T-cell (primary cell): ENCODE results near the gene SEPHS1. TPM values are rescaled to one million over a fixed set of nuclear protein-coding genes. Genes with fewer than 3 reads are reported as not detected.

Experiments
- ATAC-seq, 4 experiments: fragments of 200-7000 bp in 3 of 4; fragments of 150-1000 bp in 1 of 4; cut with Tn5 transposase; replicated peaks in 1 of 4; 1 replicate in 3 of 4; 2 replicates in 1 of 4; pipeline ENCODE4 v1.10.0; 2021; ENCODE audit warnings: moderate library complexity in 3 of 4, mild to moderate bottlenecking in 2 of 4, moderate number of reproducible peaks in 1 of 4
- CTCF ChIA-PET, 2 donors: fragments of 300-600 bp; sonication (Branson Sonifier 250); formaldehyde crosslinking; loops; one replicate each; lab custom pipeline; 2022; ENCODE audit warnings: antibody characterized with exemption in 2 of 2; lab: Charles Lee
- POLR2A ChIA-PET, 2 donors: fragments of 300-600 bp; sonication (Branson Sonifier 250); formaldehyde crosslinking; loops; one replicate each; lab custom pipeline; 2022; ENCODE audit warnings: antibody characterized with exemption in 2 of 2; lab: Charles Lee
- DNase-seq, 35 experiments: peaks; one replicate each; pipeline versions ENCODE4 v3.0.0 to v3.0.0-alpha.2; 2013 to 2023
- H3K27ac ChIP-seq: one replicate; pipeline ENCODE4 v1.5.1; 2013; ENCODE audit warnings: low read length
- H3K27me3 ChIP-seq, 2 experiments: replicated peaks in 1 of 2; 1 replicate in 1 of 2; 2 replicates in 1 of 2; pipeline versions ENCODE4 v1.6.1 to v1.7.0; 2013; ENCODE audit warnings: low read length in 1 of 2, mixed read lengths in 1 of 2; ENCODE audit not compliant: control insufficient read depth in 2 of 2, insufficient read depth in 2 of 2; ENCODE audit errors: extremely low read depth in 1 of 2
- H3K36me3 ChIP-seq, 2 donors: 1 replicate in 1 of 2; 2 replicates in 1 of 2; pipeline versions ENCODE4 v1.6.1 to v1.7.0; 2013; ENCODE audit warnings: low read length in 1 of 2; ENCODE audit not compliant: control insufficient read depth in 2 of 2, insufficient read depth in 1 of 2; ENCODE audit errors: extremely low read depth in 1 of 2
- H3K4me1 ChIP-seq, 2 experiments: 1 replicate in 1 of 2; 2 replicates in 1 of 2; pipeline versions ENCODE4 v1.6.1 to v1.7.0; 2013; ENCODE audit warnings: low read length in 2 of 2, mixed read lengths in 1 of 2; ENCODE audit not compliant: insufficient read depth in 2 of 2, control insufficient read depth in 1 of 2; ENCODE audit errors: extremely low read depth in 1 of 2
- H3K4me3 ChIP-seq, 2 donors: 1 replicate in 1 of 2; 2 replicates in 1 of 2; pipeline versions ENCODE4 v1.5.1 to v1.7.0; 2013; ENCODE audit warnings: mild to moderate bottlenecking in 2 of 2, low read length in 1 of 2, moderate library complexity in 1 of 2; ENCODE audit not compliant: control insufficient read depth in 1 of 2; ENCODE audit errors: extremely low read depth in 1 of 2
- H3K9me3 ChIP-seq: 2 replicates; pipeline ENCODE4 v1.7.0; 2013
- H3K27ac Mint-ChIP-seq, 2 donors: one replicate each; pipeline ENCODE4 v1.8.0; 2020 to 2021; ENCODE audit warnings: mild to moderate bottlenecking in 2 of 2, mixed read lengths in 2 of 2
- H3K27me3 Mint-ChIP-seq, 2 donors: one replicate each; pipeline ENCODE4 v1.8.0; 2021 to 2022; ENCODE audit warnings: mixed read lengths in 2 of 2
- H3K36me3 Mint-ChIP-seq: one replicate; pipeline ENCODE4 v1.8.0; 2021; ENCODE audit warnings: mixed read lengths
- H3K4me1 Mint-ChIP-seq, 3 donors: one replicate each; pipeline ENCODE4 v1.8.0; 2020 to 2022; ENCODE audit warnings: mixed read lengths in 3 of 3, mild to moderate bottlenecking in 1 of 3
- H3K4me3 Mint-ChIP-seq, 3 donors: one replicate each; pipeline ENCODE4 v1.8.0; 2020 to 2022; ENCODE audit warnings: mild to moderate bottlenecking in 3 of 3, mixed read lengths in 3 of 3, moderate library complexity in 3 of 3
- H3K9me3 Mint-ChIP-seq, 3 donors: one replicate each; pipeline ENCODE4 v1.8.0; 2020 to 2022; ENCODE audit warnings: mixed read lengths in 3 of 3
- WGBS: methylation state at CpG from one replicate; pipeline ENCODE4 v1.1.5; 2013; ENCODE audit warnings: missing lambda C conversion rate; ENCODE audit not compliant: insufficient coverage; 5-methylcytosine and 5-hydroxymethylcytosine counted together
- total RNA-seq, 35 experiments: library from RNA in 6 of 35; stranded (reverse) in 6 of 35; fragments of 120-200 nt in 1 of 35; gene quantifications; one replicate each; pipeline versions ENCODE4 v1.2.1 to v1.2.4 and lab custom pipeline; 2013 to 2026

The SEPHS1 gene
- total RNA-seq, 5 donors from 2014 or later (not counting 1 experiment from before 2014, with no cell fraction given): 24.0 to 34.6 (median 29.2) TPM

DNA sequence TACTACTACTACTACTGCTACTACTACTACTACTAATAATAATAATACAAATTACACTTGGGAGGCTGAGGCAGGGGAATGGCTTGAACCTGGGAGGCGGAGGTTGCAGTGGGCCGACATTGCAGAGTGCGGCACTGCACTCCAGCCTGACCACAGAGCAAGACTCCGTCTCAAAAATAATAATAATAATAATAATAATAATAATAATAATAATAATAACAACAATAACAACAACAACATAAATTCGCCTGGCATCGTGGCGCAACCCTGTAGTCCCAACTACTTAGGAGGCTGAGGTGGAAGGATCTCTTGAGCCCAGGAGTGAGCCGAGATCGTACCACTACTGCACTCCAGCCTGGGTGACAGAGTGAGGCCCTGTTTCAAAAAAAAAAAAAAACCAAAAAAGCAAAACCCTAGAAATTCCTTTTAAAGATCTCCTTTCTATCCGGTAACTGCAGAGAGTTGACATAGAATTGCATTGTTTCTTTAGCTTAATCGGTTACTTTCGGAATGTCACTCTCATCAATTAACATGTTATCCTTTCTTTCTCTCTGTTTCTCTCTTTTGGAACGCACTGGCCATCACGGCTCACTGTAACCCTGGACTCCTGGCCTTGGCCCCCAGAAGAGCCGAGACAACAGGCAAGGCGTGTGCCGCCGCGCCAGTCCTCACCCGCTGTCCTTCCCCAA is 49.2 kb downstream of the SEPHS1 start:
- peak overlapping the region; percentile 83 to 85 for H3K27ac Mint-ChIP-seq
- H3K4me3 Mint-ChIP-seq: peak overlapping the region; percentile 72 to 86 (median 80)
- Histone ChIP-seq H3K27ac (peak overlapping the region; percentile 54), H3K9me3 (no peaks in the 10 kb centered on the region), H3K27me3 (no peaks in the 10 kb centered on the region), H3K36me3 (peaks cover 0 to 5% of the 10 kb centered on the region in 2 donors), H3K4me1 (peaks cover 6 to 28% of the 10 kb centered on the region in 2 experiments), H3K4me3 (peak overlapping the region; percentile 67 to 68)
- 63% methylated on average over 6 of the region's 20 CpGs for WGBS
- H3K9me3 Mint-ChIP-seq: no peaks in the 10 kb centered on the region
- ATAC-seq (no peak), DNase-seq (no peak)
- H3K4me1 Mint-ChIP-seq: peaks cover 22 to 30% (median 29%) of the 10 kb centered on the region in 3 donors
- ChIA-PET CTCF (interaction anchor here (0.5 to 1.0 kb wide), 4 partner anchors 51 to 1593 kb away, joined by 3 to 4 read pairs (median 3); no protein-coding TSS in a partner anchor), POLR2A (interaction anchor here in 1 of 2 donors (0.7 kb wide), 1 partner anchor 125 kb away, joined by 6 read pairs; no protein-coding TSS in a partner anchor)
- peaks cover 9% of the 10 kb centered on the region for H3K36me3 Mint-ChIP-seq
- no peaks in the 10 kb centered on the region for H3K27me3 Mint-ChIP-seq

DNA sequence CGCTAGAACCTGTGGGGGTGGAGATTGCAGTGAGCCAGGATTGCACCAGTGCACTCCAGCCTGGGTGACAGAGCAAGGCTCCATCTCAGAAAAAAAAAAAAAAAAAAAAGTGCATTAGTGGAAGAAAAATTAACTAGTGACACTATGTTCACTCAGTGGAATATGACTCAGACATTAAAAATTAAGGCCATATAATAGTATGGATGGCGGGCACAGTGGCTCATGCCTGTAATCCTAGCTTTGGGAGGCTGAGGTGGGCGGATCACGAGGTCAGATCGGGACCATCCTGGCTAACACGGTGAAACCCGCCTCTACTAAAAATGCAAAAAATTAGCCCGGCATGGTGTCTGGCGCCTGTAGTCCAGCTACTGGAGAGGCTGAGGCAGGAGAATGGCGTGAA is 51.6 kb downstream of the SEPHS1 start:
- Mint-ChIP-seq H3K4me3 (no peak overlapping the region), H3K27ac (no peak overlapping the region), H3K27me3 (no peaks in the 10 kb centered on the region), H3K4me1 (peaks cover 10 to 16% (median 16%) of the 10 kb centered on the region in 3 donors), H3K36me3 (peaks cover 22% of the 10 kb centered on the region), H3K9me3 (no peaks in the 10 kb centered on the region)
- WGBS: 97% methylated on average over 8 of the region's 10 CpGs
- peaks cover 0 to 5% of the 10 kb centered on the region in 2 donors for H3K36me3 ChIP-seq
- POLR2A ChIA-PET: no interaction called here
- no peak overlapping the region for H3K4me3 ChIP-seq
- DNase-seq: no peak
- ATAC-seq: no peak
- no peaks in the 10 kb centered on the region for H3K27me3 ChIP-seq
- peaks cover 6 to 22% of the 10 kb centered on the region in 2 experiments for H3K4me1 ChIP-seq
- no peak overlapping the region for H3K27ac ChIP-seq
- H3K9me3 ChIP-seq: no peaks in the 10 kb centered on the region
- CTCF ChIA-PET: interaction anchor here in 1 of 2 donors (0.7 kb wide), 1 partner anchor 21 kb away, joined by 4 read pairs; no protein-coding TSS in a partner anchor

DNA sequence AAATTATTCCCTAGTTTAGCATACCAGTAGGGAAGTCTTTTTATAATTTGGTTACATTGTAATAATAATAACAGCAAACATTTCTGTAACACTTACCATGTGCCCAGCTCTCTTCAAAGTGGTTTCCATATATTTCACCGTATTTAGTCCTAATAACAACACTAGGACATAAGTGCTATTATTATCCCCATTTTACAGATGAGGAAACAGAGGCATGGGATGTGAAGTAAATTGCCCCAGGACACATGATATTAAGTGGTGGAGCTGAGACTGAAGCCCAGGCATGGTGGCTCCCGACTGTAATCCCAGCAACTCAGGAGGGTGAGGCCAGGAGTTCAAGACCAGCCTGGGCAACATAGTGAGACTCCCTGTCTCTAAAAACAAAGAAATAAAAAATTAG is 53.3 kb downstream of the SEPHS1 start:
- POLR2A ChIA-PET: no interaction called here

DNA sequence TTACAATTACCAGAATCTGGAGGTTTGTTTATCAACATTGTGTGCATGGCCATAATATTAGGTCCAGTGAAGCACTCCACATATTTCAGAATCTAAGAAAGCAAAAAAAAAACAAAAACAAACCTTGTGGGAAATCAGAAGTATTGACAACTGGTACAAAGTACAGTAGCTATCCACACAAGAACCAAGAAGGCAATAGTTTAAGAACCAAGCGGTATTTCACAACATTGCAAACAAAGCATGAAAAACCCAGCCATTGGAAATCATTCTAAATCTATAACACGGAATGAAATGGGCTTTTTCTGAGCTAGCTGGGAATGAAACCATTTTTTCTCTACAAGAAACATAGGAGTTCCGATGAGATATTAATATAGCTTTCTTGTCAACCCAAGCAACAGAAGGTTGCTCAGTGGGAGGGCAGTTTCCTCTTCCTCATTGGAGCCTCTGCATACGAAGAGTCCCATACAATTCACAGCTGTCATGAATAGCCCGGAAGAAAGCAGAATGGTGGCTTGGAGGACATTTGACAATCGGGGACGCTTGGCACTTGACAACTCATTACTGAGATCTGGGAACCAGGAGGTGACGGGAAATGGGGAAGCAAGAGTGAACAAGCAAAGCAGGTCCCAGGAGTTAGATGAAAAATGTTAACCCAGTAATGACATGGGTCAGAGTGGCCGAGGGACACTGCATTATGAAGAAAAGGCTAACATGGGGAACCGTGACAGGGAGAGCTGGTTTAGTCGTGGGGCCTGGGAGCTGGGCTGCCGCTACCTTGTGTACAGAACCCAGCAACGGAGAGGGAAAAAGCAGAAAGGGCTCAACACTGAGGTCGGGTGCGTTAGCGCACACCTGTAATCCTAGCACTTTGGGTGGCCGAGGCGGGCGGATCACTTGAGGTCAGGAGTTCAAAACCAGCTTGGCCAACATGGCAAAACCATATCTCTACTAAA is 56.0 kb downstream of the SEPHS1 start:
- WGBS: 95% methylated on average over 15 of the region's 19 CpGs
- Mint-ChIP-seq H3K9me3 (no peaks in the 10 kb centered on the region), H3K27me3 (no peaks in the 10 kb centered on the region), H3K4me3 (no peak overlapping the region), H3K36me3 (peaks cover 40% of the 10 kb centered on the region), H3K27ac (no peak overlapping the region), H3K4me1 (peaks cover 0 to 6% (median 0%) of the 10 kb centered on the region in 3 donors)
- Histone ChIP-seq H3K9me3 (no peaks in the 10 kb centered on the region), H3K4me3 (no peak overlapping the region), H3K27ac (no peak overlapping the region), H3K27me3 (no peaks in the 10 kb centered on the region), H3K36me3 (peaks cover 0 to 5% of the 10 kb centered on the region in 2 donors), H3K4me1 (no peaks in the 10 kb centered on the region)
- ATAC-seq (no peak), DNase-seq (no peak)
- POLR2A ChIA-PET: interaction anchor here in 1 of 2 donors (0.5 kb wide), 1 partner anchor 320 kb away, joined by 4 read pairs; no protein-coding TSS in a partner anchor
- CTCF ChIA-PET: no interaction called here

More for the DNA sequence above, 53.3 kb downstream of the SEPHS1 start:
- H3K27me3 Mint-ChIP-seq: no peaks in the 10 kb centered on the region
- no peak for ATAC-seq
- Histone ChIP-seq H3K4me1 (peaks cover 0 to 7% of the 10 kb centered on the region in 2 experiments), H3K4me3 (no peak overlapping the region), H3K27ac (no peak overlapping the region), H3K27me3 (no peaks in the 10 kb centered on the region), H3K36me3 (peaks cover 0 to 5% of the 10 kb centered on the region in 2 donors), H3K9me3 (no peaks in the 10 kb centered on the region)
- no peaks in the 10 kb centered on the region for H3K9me3 Mint-ChIP-seq
- WGBS: no CpG with 5 or more reads among the region's 2 CpGs
- H3K4me1 Mint-ChIP-seq: peaks cover 5 to 7% (median 5%) of the 10 kb centered on the region in 3 donors
- H3K4me3 Mint-ChIP-seq: no peak overlapping the region
- CTCF ChIA-PET: no interaction called here
- peaks cover 25% of the 10 kb centered on the region for H3K36me3 Mint-ChIP-seq
- no peak overlapping the region for H3K27ac Mint-ChIP-seq
- DNase-seq: no peak

DNA sequence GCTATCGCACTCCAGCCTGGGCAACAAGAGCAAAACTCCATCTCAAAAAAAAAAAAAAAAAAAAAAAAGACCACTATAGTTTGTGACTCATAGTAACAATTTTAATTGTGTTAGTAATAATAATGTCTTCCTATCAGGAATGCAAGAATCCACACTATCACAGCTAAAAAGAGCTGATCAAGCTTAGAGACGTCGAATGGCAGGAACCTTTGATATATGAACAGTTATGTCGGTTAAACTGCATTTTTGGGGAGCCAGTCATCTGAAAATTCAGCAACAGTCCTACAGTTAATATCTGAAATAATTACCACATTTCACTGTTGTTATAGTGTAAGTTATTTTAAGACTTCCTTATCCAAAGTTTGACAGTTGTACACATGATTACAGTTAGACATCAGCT is 57.0 kb downstream of the SEPHS1 start:
- no peak overlapping the region for H3K4me3 Mint-ChIP-seq
- no CpG with 5 or more reads among the region's 4 CpGs for WGBS
- Histone ChIP-seq H3K27me3 (no peaks in the 10 kb centered on the region), H3K4me3 (no peak overlapping the region), H3K4me1 (no peaks in the 10 kb centered on the region), H3K36me3 (peaks cover 0 to 5% of the 10 kb centered on the region in 2 donors), H3K9me3 (no peaks in the 10 kb centered on the region), H3K27ac (no peak overlapping the region)
- H3K4me1 Mint-ChIP-seq: peaks cover 0 to 6% (median 0%) of the 10 kb centered on the region in 3 donors
- H3K27ac Mint-ChIP-seq: no peak overlapping the region
- ChIA-PET CTCF (interaction anchor here in 1 of 2 donors (0.8 kb wide), 1 partner anchor 12 kb away, joined by 6 read pairs; no protein-coding TSS in a partner anchor), POLR2A (no interaction called here)
- H3K36me3 Mint-ChIP-seq: peaks cover 43% of the 10 kb centered on the region
- H3K27me3 Mint-ChIP-seq: no peaks in the 10 kb centered on the region
- H3K9me3 Mint-ChIP-seq: no peaks in the 10 kb centered on the region
- ATAC-seq: no peak
- no peak for DNase-seq

DNA sequence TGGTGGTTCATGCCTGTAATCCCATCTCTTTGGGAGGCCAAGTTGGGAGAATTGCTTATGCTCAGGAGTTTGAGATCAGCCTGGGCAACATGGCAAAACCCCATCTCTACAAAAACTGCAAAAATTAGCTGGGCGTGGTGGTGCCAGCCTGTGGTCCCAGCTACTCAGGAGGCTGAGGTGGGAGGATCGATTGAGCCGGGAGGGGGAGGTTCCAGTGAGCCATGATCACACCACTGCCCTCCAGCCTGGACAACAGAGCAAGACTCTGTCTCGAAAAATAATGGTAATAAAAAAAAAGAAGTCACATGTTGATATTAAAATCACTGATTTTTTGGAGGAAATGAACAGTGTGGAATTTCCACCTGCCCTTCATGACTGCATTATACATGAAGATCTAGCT is 64.0 kb downstream of the SEPHS1 start:
- CTCF ChIA-PET: no interaction called here
- POLR2A ChIA-PET: no interaction called here

More for the DNA sequence above, 64.0 kb downstream of the SEPHS1 start:
- Histone ChIP-seq H3K9me3 (no peaks in the 10 kb centered on the region), H3K4me3 (no peak overlapping the region), H3K27ac (no peak overlapping the region), H3K27me3 (no peaks in the 10 kb centered on the region), H3K4me1 (no peaks in the 10 kb centered on the region), H3K36me3 (peaks cover 2 to 3% of the 10 kb centered on the region in 2 donors)
- Mint-ChIP-seq H3K27me3 (no peaks in the 10 kb centered on the region), H3K4me1 (peaks cover 0 to 6% (median 0%) of the 10 kb centered on the region in 3 donors), H3K36me3 (peaks cover 36% of the 10 kb centered on the region), H3K27ac (no peak overlapping the region), H3K9me3 (no peaks in the 10 kb centered on the region), H3K4me3 (no peak overlapping the region)
- DNase-seq (no peak), ATAC-seq (no peak)
- WGBS: no CpG with 5 or more reads among the region's 4 CpGs
